Endothelial cell of umbilical vein (primary cell): Measurements from ENCODE around the gene ABTB1. TPM values are rescaled to one million over a fixed set of nuclear protein-coding genes. Genes with fewer than 3 reads are reported as not detected.

Experiments used
- BruUV-seq: library from RNA; stranded (reverse); fragments of 400-500 nt; replicated peaks from 2 replicates; lab custom pipeline; 2021; lab: Mats Ljungman, UMichigan
- CTCF ChIA-PET: fragments of 300-600, 350-600 bp; sonication (Branson Sonifier 250); formaldehyde crosslinking; loops from one replicate; lab custom pipeline; 2021; ENCODE audit warnings: antibody characterized with exemption, inconsistent platforms; lab: Charles Lee
- POLR2A ChIA-PET: fragments of 300-600, 350-600 bp; sonication (Branson Sonifier 250); formaldehyde crosslinking; loops from one replicate; lab custom pipeline; 2021; ENCODE audit warnings: antibody characterized with exemption, inconsistent platforms; lab: Charles Lee
- DNase-seq: peaks from one replicate; pipeline ENCODE4 v3.0.0-alpha.2; 2011; ENCODE audit warnings: low read depth, low spot score
- FAIRE-seq: peaks from 2 replicates; lab custom pipeline; 2011; peaks lifted over from hg19 to GRCh38; lab: Jason Lieb, UNC
- H2AFZ ChIP-seq: 2 replicates; pipeline ENCODE4 v1.6.0; 2012; ENCODE audit warnings: low read depth, low read length, control low read depth, inconsistent platforms
- H3K27ac ChIP-seq: 2 replicates; pipeline ENCODE4 v1.5.1; 2011; ENCODE audit warnings: low read depth, mild to moderate bottlenecking, control low read depth, low read length, moderate library complexity; ENCODE audit not compliant: insufficient read depth
- H3K27me3 ChIP-seq, 2 experiments: 2 replicates each; pipeline versions ENCODE4 v1.6.0 to v1.6.1; 2011; ENCODE audit warnings: low read length in 2 of 2, mixed read lengths in 1 of 2; ENCODE audit not compliant: control insufficient read depth in 2 of 2, insufficient read depth in 2 of 2
- H3K36me3 ChIP-seq, 2 experiments: 2 replicates in 1 of 2; 3 replicates in 1 of 2; pipeline ENCODE4 v1.5.1; 2011; ENCODE audit warnings: low read length in 2 of 2, mild to moderate bottlenecking in 1 of 2, moderate library complexity in 1 of 2; ENCODE audit not compliant: control insufficient read depth in 2 of 2, insufficient read depth in 2 of 2; ENCODE audit errors: extremely low read depth in 1 of 2
- H3K4me1 ChIP-seq: 3 replicates; pipeline ENCODE4 v1.5.1; 2011; ENCODE audit warnings: mild to moderate bottlenecking, low read length; ENCODE audit not compliant: control insufficient read depth, insufficient read depth; ENCODE audit errors: extremely low read depth
- H3K4me2 ChIP-seq: 2 replicates; pipeline ENCODE4 v1.6.1; 2011; ENCODE audit warnings: low read length, control low read depth, mixed read lengths; ENCODE audit not compliant: insufficient read depth
- H3K4me3 ChIP-seq, 3 experiments: fragments of 200-600 bp in 1 of 3; sonication (generic), shearing (Covaris generic) in 1 of 3; replicated peaks in 1 of 3; 2 replicates each; pipeline ENCODE4 v1.5.1; 2011 to 2016; ENCODE audit warnings: control low read depth in 3 of 3, low read length in 3 of 3, mild to moderate bottlenecking in 2 of 3, inconsistent platforms in 1 of 3, low read depth in 1 of 3, moderate library complexity in 1 of 3; ENCODE audit not compliant: insufficient read depth in 1 of 3
- H3K79me2 ChIP-seq: 2 replicates; pipeline ENCODE4 v1.6.0; 2012; ENCODE audit warnings: low read length, inconsistent platforms; ENCODE audit not compliant: control insufficient read depth, insufficient read depth
- H3K9ac ChIP-seq: replicated peaks from 2 replicates; pipeline ENCODE3; 2011; ENCODE audit warnings: low read length, control low read depth; ENCODE audit not compliant: insufficient read depth; ENCODE audit errors: extremely low read depth
- H3K9me1 ChIP-seq: replicated peaks from 3 replicates; pipeline ENCODE4 v1.6.0; 2011; ENCODE audit warnings: mild to moderate bottlenecking, low read length; ENCODE audit not compliant: control insufficient read depth, insufficient read depth; ENCODE audit errors: extremely low read depth
- H3K9me3 ChIP-seq: replicated peaks from 2 replicates; pipeline ENCODE4 v1.5.1; 2012; ENCODE audit warnings: low read length, inconsistent platforms; ENCODE audit not compliant: control insufficient read depth, insufficient read depth
- H4K20me1 ChIP-seq: replicated peaks from 2 replicates; pipeline ENCODE3; 2011; ENCODE audit warnings: mild to moderate bottlenecking, low read length; ENCODE audit not compliant: control insufficient read depth, insufficient read depth; ENCODE audit errors: extremely low read depth
- EZH2 ChIP-seq: IDR thresholded peaks from 2 replicates; pipeline ENCODE4 v1.6.1; 2012; ENCODE audit warnings: borderline replicate concordance, low read depth, mild to moderate bottlenecking, moderate library complexity, low read length, inconsistent platforms; ENCODE audit not compliant: severe bottlenecking
- FOS ChIP-seq: IDR thresholded peaks from 2 replicates; pipeline ENCODE4 v1.6.1; 2011; ENCODE audit warnings: mild to moderate bottlenecking, low read length, moderate library complexity, borderline replicate concordance; ENCODE audit not compliant: insufficient read depth
- GATA2 ChIP-seq: IDR thresholded peaks from 2 replicates; pipeline ENCODE4 v1.7.0; 2011; ENCODE audit warnings: low read depth, mild to moderate bottlenecking, moderate library complexity, mixed read lengths, low read length; ENCODE audit not compliant: insufficient read length, insufficient read depth
- JUN ChIP-seq: IDR thresholded peaks from 2 replicates; pipeline ENCODE4 v1.6.1; 2011; ENCODE audit warnings: borderline replicate concordance, low read depth; ENCODE audit not compliant: insufficient read length, insufficient read depth
- MYC ChIP-seq: IDR thresholded peaks from one replicate; pipeline ENCODE4 v1.6.1; 2011; ENCODE audit warnings: mild to moderate bottlenecking, low read depth, low read length
- POLR2A ChIP-seq: IDR thresholded peaks from 2 replicates; pipeline ENCODE4 v1.6.1; 2012; ENCODE audit warnings: low read depth, mild to moderate bottlenecking, control low read depth, low read length
- POLR2AphosphoS5 ChIP-seq: IDR thresholded peaks from 2 replicates; pipeline ENCODE4 v1.6.1; 2012; ENCODE audit warnings: low read depth, mild to moderate bottlenecking, control low read depth, low read length, moderate library complexity; ENCODE audit not compliant: insufficient read depth
- dilution Hi-C: fragments of 300-500 bp; cut with MboI; formaldehyde crosslinking; loops from one replicate; pipeline ENCODE4 v1.15.0; 2019; ENCODE audit warnings: low sequenced_read_pairs; ENCODE audit not compliant: extremely low pct_ligation_motif_present
- intact Hi-C: fragments of 100-400 bp; cut with micrococcal nuclease; formaldehyde crosslinking; loops from one replicate; pipeline ENCODE4 v1.10.0; 2022
- polyA plus RNA-seq, 4 experiments: library from polyadenylated mRNA; depleted of rRNA in 3 of 4; stranded (reverse) in 3 of 4; unstranded in 1 of 4; fragments of >200 nt; gene quantifications; 2 replicates each; pipeline versions ENCODE4 v1.2.1 to v1.2.3, GENCODE V29; 2011 to 2012; ENCODE audit warnings: missing spikeins in 1 of 4
- total RNA-seq: library from RNA; stranded (reverse); gene quantifications from 2 replicates; pipeline ENCODE4 v1.2.3, GENCODE V29; 2021
- TF ChIP-seq, protein P1 (sequence below), 2 donors: IDR thresholded peaks; 1 replicate in 1 of 2; 2 replicates in 1 of 2; pipeline ENCODE4 v1.5.1; 2011; ENCODE audit warnings: low read length in 2 of 2, mild to moderate bottlenecking in 2 of 2, moderate library complexity in 2 of 2, control low read depth in 1 of 2, inconsistent platforms in 1 of 2, low read depth in 1 of 2; ENCODE audit not compliant: insufficient read depth in 1 of 2; ENCODE audit errors: extremely low read depth in 1 of 2
- TF ChIP-seq, protein P2 (sequence below): IDR thresholded peaks from 2 replicates; pipeline ENCODE4 v1.6.1; 2011; ENCODE audit not compliant: insufficient read depth, insufficient read length

Gene ABTB1
- total and polyA plus RNA-seq, 2 donors (not counting 3 experiments of a cell fraction or from before 2014, with no cell fraction given): 15.2 to 25.1 TPM

DNA sequence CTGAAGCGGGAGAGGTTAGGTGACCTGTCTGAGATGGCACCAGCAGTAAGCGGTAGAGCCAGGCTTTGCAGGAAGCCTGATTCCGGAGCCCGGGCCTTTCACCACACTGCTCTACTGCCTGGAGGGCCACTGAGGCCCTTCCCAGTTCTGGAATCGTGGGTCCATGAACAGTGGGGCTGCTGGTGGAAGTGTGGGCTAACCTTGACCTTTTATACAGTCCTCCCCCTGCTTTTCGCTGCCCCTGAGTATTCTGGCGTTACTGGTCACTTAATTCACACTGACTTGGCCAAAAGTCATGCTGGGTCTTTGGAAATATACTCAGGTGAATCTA lies 2.6 kb upstream of the ABTB1 start:
- TF ChIP-seq, protein P1, sequence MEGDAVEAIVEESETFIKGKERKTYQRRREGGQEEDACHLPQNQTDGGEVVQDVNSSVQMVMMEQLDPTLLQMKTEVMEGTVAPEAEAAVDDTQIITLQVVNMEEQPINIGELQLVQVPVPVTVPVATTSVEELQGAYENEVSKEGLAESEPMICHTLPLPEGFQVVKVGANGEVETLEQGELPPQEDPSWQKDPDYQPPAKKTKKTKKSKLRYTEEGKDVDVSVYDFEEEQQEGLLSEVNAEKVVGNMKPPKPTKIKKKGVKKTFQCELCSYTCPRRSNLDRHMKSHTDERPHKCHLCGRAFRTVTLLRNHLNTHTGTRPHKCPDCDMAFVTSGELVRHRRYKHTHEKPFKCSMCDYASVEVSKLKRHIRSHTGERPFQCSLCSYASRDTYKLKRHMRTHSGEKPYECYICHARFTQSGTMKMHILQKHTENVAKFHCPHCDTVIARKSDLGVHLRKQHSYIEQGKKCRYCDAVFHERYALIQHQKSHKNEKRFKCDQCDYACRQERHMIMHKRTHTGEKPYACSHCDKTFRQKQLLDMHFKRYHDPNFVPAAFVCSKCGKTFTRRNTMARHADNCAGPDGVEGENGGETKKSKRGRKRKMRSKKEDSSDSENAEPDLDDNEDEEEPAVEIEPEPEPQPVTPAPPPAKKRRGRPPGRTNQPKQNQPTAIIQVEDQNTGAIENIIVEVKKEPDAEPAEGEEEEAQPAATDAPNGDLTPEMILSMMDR (IDR thresholded peaks at IDR 0.05; ENCODE audit: extremely low read depth in 1 of 2, insufficient read depth in 1 of 2, low read depth in 1 of 2, low read length in 2 of 2): no peak
- TF ChIP-seq MYC (no peak), JUN (no peak), FOS (no peak), EZH2 (no peak), POLR2AphosphoS5 (no peak), POLR2A (no peak), GATA2 (no peak)
- TF ChIP-seq, protein P2, sequence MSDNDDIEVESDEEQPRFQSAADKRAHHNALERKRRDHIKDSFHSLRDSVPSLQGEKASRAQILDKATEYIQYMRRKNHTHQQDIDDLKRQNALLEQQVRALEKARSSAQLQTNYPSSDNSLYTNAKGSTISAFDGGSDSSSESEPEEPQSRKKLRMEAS: no peak
- Histone ChIP-seq H2AFZ (no peak overlapping the region), H3K9me3 (no peaks in the 10 kb centered on the region), H3K9me1 (no peaks in the 10 kb centered on the region), H3K4me2 (no peak overlapping the region), H3K36me3 (no peaks in the 10 kb centered on the region), H3K4me3 (no peak overlapping the region), H3K4me1 (peaks cover 5% of the 10 kb centered on the region), H4K20me1 (no peaks in the 10 kb centered on the region), H3K79me2 (no peaks in the 10 kb centered on the region), H3K27me3 (no peaks in the 10 kb centered on the region), H3K9ac (no peak overlapping the region), H3K27ac (no peak overlapping the region)
- no TSS peak for BruUV-seq
- no peak for FAIRE-seq
- POLR2A ChIA-PET: no interaction called here
- dilution Hi-C loops (no loop called here), intact Hi-C loops (no loop called here)
- CTCF ChIA-PET: no interaction called here
- no peak for DNase-seq
